Activated CD8-positive, alpha-beta memory T cell treated with anti-CD3 and anti-CD28 coated beads for 36 hours (primary cell): Measurements from ENCODE around the gene KLK8. TPM values are rescaled to one million over a fixed set of nuclear protein-coding genes. Genes with fewer than 3 reads are reported as not detected.
"Not testable (repeated sequence)": the region's sequence is repeated elsewhere in the genome, so short reads cannot be mapped to it uniquely, and the experiment has no call there.

Experiments used
- CTCF ChIA-PET: fragments of 350-600 bp; sonication (Branson Sonifier 250); formaldehyde crosslinking; loops from one replicate; lab custom pipeline; 2021; ENCODE audit warnings: antibody characterized with exemption; lab: Charles Lee
- POLR2A ChIA-PET: fragments of 350-600 bp; sonication (Branson Sonifier 250); formaldehyde crosslinking; loops from one replicate; lab custom pipeline; 2021; ENCODE audit warnings: antibody characterized with exemption; lab: Charles Lee
- total RNA-seq, 2 experiments: library from RNA; stranded (reverse); gene quantifications; one replicate each; pipeline ENCODE4 v1.2.3, GENCODE V29; 2021

Gene KLK8
- total RNA-seq, 2 experiments from 2014 or later, result not detected

DNA sequence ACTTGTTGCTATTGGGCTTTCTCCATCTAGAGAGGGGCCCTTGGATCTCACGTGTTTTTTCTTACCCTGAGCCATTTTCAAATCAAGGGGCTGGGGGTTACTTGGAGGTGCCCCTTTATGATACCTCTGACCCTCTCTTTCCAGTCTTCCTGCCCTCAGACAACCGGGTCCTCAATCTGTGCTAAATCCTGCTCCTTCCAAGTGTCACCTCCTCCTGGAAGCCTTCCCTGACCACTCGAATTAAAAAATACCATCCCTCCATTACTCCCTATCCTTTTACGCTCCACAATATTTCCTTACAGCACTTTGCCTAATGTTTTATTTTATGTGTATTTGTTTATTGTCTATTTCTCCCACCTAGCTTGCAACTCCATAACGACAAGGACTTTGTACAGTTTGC, 3.3 kb downstream of the KLK8 start:
- ChIA-PET POLR2A (no interaction called here), CTCF (no interaction called here)

DNA sequence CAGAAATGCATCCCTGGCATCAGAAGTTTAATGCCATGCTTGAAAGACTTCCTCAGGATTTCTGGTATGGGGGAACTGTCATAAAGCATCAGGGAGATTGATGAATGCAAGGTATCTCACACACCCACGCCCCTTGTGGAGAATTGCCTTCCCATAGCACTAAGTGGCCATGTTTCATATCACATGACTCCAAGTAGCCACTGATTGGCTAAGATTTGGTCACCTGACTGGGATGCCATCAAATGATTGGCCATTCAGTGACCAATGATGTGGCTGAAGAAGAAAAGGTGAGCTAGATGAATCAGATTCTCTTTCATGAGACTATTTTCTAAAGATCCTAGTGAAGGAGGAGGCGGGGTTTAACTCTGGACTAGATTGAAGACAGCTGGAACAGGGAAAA, 7.3 kb downstream of the KLK8 start:
- POLR2A ChIA-PET, result no interaction called here

DNA sequence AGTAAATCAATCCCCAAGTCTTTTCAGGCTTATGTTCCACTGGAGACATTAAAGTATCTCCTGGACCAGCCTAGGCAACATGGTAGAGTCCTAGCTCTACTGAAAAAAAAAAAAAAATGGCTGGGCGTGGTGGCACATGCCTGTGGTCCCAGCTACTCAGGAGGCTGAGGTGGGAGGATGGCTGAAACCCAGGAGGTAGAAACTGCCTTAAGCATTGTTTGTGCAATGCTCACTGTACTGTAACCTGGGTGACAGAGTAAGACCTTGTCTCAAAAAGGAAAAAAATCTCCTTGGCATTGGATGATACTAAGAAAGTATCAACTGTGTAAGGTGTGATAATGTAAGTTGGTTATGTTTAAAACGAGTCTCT, 8.8 kb downstream of the KLK8 start:
- CTCF ChIA-PET, result interaction anchor here (0.6 kb wide), 1 partner anchor 19 kb away, joined by 4 read pairs; no protein-coding TSS in a partner anchor
- POLR2A ChIA-PET, result no interaction called here

More for the DNA sequence above, 7.3 kb downstream of the KLK8 start:
- CTCF ChIA-PET, result no interaction called here

DNA sequence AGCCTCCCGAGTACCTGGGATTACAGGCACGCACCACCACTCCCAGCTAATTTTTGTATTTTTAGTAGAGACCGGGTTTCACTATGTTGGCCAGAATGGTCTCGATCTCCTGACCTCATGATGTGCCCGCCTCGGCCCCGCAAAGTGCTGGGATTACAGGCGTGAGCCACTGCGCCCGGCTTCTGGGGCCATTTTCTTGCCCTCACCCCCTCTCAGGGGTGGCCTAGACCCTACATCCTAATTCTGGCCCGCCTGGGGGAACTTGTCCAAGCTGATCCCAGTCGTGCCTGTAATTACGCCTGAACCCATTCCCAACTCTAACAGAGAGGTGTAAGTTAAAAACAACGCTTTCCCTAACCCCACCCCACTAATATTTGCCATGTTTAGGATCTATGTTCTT, 17.0 kb downstream of the KLK8 start:
- POLR2A ChIA-PET, CTCF ChIA-PET: not testable (repeated sequence)

DNA sequence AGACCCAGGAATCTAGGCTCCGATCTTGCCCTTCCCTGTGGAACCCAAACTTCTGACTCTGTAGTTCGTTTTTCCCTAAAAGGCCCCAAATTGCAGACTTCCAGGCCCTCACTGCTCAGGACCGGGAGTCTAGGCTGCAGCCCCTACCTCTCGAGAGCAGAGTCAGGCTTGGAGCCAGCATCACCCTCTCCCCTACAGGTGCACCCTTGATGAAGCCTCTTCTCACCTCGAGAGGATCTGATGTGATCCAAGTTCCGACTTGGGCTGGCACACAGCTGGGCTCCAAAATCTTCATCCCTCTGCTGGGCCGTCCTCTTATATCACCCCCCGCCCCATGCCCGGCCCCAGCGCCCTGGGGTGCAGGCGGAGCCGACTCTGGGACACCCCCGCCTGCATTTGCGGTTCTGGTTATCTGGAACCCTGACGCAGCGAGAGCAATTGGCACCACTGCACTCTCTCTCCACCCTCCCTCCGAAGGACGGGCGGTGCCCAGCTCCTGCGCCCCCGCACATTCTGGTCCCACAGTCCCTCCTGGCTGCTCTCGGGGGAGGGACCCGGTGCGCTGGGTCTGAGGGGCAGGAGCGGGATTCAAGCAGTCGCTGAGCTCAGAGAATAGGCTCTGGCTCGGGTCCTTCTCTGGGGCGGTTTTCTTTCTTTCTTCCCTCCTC, 17.6 kb downstream of the KLK8 start, which contains the start of gene KLK7:
Gene KLK7 (minus strand): TSS at position 293 of the 668 bp plus-strand sequence. CDS start 1,518 bp downstream, outside the sequence.
- ChIA-PET POLR2A (no interaction called here), CTCF (no interaction called here)

DNA sequence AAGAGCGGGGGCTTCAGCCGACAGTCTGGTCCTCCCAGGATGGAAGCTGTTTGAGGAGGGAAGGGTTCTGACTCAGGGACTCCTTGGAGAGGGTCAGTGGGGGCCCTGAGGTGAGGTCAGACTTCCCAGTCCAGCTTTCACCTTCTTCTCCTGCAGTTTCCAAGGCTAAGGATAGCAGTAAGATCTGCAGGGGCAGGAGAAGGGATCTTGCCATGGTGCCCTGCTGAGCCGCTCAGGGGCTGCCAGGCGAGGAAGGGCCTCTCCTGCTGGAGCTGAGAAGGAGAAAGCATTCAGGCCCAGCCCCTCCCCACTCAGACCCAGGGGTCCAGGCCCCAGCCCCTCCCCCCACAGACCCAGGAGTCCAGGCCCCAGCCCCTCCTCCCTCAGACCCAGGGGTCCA, 19.2 kb downstream of the KLK8 start:
- ChIA-PET POLR2A (no interaction called here), CTCF (no interaction called here)

DNA sequence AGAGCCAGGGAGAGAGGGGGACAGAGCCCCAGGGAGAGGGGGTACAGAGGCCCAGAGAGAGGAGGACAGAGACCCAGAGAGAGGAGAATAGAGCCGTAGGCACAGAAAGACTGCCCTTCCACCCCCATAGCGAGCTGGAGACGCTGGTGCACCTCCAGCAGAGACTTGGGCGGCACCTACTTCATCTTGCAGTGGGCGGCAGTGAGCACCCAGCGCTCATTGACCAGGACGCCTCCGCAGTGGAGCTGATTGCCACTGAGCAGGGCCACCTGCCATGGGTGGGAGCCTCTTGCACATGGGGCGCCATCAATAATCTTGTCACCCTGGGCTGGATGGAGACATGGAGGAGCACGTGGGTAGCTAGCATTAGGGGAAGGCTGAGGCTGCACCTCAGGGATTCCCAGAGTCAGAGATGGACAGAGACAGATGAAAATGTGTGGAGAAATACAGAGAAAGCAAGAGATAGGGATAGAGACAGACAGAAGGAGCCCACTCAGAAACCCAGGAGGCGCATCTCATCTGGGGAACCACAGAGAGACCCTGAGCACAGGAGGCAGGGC, 19.7 kb downstream of the KLK8 start:
- POLR2A ChIA-PET, result no interaction called here
- CTCF ChIA-PET, result no interaction called here

DNA sequence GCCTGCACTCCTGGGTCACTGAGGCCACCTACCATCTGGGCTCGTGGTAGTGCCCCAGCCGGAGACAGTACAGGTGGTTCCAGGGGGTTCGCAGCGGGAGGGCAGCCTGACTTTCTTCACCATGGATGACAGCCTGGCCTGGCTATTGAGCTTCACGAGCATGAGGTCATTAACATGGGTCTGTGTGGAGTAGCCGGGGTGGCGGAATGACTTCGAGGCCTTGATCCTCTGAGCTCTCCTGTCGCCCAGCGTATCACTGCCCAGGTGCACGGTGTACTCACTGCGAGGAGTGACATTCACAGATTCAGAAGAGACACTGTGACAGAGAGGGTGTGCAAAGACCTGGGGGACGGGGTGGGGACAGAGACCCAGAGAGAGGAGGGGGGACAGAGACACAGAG, 21.2 kb downstream of the KLK8 start:
- ChIA-PET POLR2A (no interaction called here), CTCF (no interaction called here)

DNA sequence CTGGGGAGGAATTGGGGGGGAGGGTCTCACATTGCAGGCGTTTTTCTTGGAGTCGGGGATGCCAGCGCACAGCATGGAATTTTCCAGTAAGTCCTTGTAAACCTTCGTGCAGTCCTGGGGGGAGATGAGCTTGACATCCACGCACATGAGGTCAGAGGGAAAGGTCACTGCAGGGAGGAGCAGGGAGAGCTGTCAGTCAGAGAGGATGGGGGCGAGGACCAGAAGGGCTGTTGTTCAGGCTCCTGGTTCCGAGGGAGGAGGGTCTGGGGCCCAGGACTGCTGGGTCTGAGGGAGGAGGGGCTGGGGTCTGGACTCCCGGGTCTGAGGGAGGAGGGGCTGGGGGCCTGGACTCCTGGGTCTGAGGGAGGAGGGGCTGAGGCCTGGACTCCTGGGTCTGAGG, 21.6 kb downstream of the KLK8 start:
- ChIA-PET POLR2A (no interaction called here), CTCF (no interaction called here)

DNA sequence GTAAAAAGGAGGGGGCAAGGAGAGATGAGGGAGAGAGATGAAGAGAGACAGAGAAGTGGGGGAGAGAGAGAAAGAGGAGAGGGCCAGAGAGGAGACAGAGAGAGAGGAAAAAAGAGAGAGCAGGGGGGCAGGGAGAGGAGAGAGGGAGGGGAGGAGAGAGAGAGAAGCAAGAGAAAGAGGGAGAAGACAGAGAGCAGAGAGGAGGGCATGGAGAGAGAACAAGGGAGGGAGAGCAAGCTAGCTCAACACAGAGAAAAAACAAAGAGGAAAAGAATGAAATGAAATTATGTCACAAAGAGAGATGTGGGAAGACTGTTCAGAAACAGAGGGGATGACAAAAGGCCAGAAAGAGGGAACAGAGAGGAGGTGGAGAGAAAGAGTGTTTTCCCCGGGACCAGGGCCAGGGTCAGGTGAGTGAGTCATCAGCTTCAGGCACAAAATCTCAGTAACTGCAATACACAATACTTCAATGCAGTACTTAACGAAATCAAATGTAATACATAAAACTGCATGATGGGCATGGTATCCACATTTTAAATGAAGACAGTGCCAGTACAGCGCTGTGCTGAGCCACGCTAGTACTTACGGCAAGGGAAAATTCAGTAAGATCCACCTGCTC, 22.5 kb downstream of the KLK8 start:
- POLR2A ChIA-PET, result no interaction called here
- CTCF ChIA-PET, result no interaction called here

DNA sequence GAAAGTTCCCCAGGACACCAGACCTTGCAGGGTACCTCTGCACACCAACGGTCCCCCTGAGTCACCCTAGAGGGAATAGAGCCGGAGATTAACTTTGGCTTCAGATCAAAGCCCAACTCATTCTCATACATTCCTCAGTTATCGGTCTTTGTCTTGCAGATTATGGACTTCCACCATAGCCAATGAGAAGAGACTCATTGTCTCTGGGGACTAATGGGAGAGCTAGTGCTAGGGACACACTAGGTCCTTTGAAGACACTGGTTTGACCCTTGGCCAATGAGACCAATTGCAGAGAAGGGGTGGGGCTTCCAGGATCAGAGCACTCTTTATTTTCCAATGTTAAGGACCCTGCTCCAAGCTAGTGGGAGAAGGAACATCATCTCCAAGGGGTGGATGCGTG, 23.8 kb downstream of the KLK8 start:
- ChIA-PET POLR2A (no interaction called here), CTCF (no interaction called here)

DNA sequence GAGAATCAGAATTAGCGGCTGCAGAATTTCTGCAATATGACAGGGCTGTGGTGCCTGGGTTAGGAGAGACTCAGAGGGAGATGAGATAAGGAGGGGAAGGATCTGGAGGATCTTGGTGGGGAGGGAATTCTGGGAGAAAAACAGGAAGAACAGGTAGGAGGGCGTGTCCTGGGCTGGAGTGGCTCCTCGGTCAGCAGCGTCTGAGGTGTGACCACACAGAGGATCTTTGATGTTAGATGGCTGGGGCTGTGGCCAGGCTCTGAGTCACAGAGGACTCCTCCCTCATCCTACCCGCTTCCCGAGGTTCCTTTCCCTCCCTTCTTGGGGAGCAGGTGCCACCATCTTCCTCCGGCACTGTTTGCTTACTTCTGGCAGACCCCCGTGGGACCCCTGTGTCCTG, 25.6 kb downstream of the KLK8 start:
- ChIA-PET POLR2A (no interaction called here), CTCF (no interaction called here)

DNA sequence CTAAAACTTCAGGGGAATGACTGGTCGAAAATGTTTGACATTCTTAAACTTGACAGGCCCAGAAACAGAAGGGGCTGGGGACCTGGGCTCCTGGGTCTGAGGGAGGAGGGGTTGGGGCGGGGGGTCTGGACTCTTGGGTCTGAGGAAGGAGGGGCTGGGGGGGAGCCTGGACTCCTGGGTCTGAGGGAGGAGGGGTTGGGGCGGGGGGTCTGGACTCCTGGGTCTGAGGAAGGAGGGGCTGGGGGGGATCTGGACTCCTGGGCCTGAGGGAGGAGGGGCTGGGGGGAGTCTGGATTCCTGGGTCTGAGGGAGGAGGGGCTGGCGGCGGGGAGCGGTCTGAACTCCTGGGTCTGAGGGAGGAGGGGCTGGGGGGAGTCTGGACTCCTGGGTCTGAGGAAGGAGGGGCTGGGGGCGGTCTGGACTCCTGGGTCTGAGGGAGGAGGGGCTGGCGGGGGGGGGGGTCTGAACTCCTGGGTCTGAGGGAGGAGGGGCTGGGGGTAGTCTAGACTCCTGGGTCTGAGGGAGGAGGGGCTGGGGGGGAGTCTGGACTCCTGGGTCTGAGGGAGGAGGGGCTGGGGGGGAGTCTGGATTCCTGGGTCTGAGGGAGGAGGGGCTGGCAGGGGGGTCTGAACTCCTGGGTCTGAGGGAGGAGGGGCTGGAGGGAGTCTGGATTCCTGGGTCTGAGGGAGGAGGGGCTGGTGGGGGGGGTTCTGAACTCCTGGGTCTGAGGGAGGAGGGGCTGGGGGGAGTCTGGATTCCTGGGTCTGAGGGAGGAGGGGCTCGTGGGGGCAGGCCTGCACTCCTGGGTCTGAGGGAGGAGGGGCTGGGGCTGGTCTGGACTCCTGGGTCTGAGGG, 26.5 kb downstream of the KLK8 start:
- POLR2A ChIA-PET, result no interaction called here

DNA sequence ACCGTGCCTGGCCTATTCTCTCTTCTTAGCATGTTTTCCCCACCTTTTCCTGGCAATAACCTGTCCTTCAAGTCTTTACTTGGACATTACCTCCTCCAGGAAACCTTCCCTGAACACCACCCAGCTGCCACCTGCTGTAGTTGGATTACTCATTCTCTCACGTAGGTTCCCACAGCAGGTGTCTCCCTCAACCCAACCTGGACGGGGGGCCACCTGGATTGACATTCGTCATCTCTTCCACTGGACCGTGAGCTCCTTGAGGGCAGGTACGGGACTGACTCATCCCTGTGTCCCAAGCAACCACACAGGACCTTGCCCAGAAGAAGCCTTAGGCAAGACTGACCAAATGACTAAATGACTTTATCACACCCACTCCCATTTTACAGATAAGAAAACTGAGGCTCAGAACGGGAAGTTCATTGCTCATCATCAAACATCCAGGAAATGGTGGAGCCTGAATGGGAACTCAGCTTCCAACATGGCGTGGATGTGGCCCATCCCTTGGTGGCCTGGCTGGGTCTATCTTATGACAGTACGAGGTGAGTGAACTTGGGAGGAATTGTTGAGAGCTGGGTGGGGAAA, 28.5 kb downstream of the KLK8 start:
- POLR2A ChIA-PET, result no interaction called here
- CTCF ChIA-PET, result interaction anchor here (1.0 kb wide), 1 partner anchor 20 kb away, joined by 4 read pairs; no protein-coding TSS in a partner anchor

More for the DNA sequence above, 26.5 kb downstream of the KLK8 start:
- CTCF ChIA-PET, result no interaction called here

DNA sequence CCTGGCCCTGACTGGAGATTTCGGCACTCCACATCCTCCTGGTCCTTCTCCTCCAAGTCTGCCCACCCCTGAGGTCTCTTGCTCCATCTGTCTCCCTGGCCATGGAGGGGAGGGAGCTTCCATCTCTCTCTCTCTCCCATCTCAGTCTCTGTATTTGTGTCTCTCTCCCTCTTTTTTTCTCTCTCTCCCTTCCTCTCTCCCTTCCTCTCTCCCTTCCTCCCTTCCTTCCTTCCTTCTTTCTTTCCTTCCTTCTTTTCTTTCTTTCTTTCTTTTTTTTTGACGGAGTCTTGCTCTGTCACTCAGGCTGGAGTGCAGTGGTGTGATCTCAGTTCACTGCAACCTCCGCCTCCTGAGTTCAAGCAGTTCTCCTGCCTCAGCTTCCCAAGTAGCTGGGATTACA, 31.6 kb downstream of the KLK8 start:
- POLR2A ChIA-PET, CTCF ChIA-PET: not testable (repeated sequence)

DNA sequence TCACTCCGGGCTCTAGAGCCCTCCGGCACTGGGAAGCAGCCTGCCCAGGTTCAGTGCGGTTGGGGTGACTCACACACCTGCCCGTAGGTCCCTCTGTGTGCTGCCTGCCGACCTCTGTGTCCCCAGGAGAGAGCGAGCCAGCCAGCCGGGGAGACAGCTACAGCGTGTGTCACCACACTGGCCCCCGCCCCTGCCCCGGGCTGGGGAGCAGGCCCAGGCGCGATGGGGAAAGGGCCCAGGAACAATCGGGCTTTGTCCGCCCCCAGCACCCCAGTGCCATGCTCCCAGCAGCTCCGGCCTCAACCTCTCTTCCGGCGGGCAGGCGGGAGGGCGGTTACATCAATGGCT, 32.0 kb downstream of the KLK8 start, which contains the start of gene KLK6:
Gene KLK6 (minus strand): TSS at position 179 of the 348 bp plus-strand sequence. CDS start 1,487 bp downstream, outside the sequence.
- CTCF ChIA-PET, result no interaction called here
- POLR2A ChIA-PET, result no interaction called here

DNA sequence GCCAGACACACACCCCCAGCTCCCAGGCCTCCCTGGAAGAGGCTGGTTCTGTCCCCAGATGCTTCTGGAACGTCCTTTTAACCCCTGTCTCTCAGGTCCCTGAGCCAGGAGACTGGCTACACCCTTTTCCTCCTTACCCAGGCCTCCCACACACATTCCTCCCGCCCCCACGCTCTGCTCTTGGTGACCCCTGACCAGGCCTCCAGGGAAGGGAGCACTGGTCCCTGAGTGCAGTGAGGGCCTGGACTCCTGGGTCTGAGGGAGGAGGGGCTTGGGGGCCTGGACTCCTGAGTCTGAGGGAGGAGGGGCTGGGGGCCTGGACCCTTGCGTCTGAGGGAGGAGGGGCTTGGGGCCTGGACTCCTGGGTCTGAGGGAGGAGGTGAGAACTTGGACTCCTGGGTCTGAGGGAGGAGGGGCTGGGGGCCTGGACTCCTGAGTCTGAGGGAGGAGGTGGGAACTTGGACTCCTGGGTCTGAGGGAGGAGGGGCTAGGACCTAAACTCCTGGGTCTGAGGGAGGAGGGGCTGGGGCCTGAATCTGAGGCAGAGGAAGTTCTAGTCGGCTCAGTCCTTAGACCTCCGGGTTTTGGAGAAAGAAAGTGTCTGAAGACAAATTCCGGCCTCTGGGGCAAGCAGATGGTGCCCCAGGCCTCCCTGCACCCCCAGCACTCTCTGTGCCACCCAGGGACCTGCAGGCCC, 32.5 kb downstream of the KLK8 start:
- CTCF ChIA-PET, result no interaction called here
- POLR2A ChIA-PET, result no interaction called here

DNA sequence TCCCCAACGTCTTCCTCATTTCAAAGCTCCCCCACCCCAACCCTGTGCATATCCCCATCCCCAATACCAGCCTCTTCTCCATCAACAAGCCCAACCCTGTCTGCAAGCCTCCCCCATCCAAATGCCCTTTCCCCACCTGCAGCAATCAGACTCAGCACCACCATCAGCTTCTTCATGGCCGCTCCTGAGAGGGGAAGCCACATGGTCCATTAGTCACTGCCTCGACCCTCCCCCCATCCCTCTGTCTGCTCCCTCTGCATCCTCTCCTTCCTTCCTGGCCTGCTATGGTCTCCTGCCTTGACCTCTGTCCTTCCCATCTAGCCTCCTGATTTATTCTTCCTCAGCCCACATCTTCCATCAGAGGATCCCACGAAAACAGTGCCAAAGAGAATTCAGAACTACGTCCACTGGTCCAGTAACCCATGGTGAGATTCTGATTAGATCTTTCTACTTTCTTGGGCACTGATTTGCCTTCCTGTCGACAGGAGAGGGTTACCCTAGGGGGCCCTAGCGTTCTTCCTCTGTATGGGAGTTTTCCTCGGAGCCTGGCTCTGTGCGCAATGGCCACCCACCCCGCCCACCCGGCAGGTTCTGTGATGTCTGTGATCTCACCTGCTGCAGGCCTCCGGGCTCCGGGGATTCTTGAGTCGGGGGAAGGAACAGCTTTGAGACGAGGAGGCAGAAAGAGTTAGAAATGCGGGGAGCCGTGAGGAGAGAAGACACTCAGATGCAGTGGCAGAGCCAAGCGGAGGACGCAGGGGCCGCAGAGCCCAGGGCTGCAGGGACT, 33.3 kb downstream of the KLK8 start:
- CTCF ChIA-PET, result no interaction called here
- POLR2A ChIA-PET, result no interaction called here
